ENCODE measurements around the gene RHCG.

RHCG gene

DNA sequence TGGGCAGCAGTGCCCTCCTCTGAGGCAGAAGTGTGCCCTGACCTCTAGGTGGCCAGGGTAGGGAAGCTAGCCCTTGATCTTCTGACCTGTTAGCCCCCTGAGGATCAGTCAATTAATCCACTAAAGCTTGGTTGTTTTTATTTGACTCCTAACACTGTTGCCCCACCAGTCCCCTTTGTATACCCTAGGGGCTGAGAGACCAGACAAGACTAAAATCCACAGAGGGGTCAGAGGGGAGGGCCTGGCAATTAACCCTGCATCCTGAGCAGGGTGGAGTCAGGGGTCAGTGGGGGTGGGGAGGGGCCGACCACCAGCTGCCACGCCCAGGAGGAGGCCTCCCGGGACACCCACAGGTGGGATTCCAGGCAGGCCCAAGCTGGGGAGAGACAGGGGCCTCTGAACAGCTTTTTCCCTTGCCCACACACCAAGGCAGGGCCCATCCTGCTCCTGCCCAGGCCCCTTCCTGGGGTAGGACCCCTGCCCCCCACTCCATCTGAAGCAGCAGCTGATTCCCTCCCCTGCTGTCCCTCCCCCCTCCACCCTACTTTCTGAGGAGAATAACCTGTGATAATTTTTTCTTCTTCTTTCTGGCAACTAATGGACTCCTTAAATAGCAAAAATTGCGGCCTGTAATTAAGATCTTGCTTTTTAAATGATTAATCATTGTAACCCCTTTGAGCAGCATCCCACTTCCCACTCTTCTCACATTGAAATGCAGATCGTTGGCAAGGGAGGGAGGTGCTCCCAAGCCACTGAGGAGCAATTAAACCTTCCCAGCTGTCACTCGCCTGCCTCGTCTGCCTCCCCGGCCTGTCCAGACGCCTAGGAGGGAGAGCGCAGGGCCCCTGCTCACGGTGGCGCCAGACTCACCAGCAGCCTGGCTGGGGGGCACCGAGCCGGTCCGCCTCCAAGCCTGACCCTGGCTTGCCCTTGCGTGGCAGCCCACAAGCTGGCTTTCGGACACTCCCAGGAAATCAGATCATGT is 51.9 kb downstream of the RHCG start:
- DNase-seq (ENCODE audit: low read depth in 2 of 2) = no peak

DNA sequence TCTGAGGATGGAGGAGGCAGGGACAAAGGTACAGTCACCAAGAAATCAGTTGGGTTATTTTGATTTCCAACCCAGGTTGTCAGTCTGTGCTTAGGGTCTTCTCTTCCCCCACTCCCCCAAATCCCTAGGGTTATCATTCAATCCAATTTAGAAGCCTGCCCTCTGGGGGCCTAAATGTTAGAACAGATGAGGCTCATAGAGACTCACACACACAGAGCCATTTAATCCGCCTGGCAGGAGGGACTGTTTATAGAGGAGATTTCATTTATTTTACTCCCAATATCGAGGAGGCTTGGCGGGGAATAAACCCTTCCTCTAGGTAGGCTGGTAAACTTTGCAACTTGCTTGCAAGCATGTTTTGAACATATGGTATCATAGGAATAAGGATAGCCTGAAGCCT is 52.8 kb downstream of the RHCG start:
- no peak for DNase-seq (ENCODE audit: low read depth in 2 of 2)

DNA sequence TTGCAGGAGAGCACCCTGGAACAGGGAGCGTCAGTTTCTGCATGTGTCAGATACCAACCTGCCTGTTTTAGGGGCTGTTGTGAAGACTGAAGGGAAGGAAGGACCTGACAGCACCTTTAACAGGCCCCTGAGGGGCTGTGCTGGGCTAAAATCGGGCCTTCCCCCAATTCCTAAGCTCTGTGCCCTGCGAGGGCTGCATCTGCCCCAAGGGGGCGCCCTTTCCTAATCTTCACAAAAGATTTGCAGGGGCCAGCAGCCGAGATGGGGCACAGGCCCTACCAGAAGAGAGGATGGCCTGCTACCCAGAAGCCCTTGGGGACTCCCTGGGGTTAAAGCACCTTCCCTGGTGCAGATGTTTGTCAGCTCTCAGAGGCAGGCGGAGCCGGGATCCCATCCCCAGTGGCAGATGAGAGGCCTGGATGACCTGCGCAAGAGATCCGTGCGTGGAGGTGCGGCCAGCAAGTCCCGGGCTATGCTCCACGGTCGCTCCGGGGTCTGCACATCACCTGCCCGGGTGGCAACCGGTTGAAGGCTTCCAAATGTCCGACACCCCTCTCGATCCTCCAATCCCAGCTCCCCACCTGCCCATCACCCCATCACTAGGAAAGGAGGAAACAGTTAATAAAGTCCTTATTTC is 53.6 kb downstream of the RHCG start:
- peak; percentile 53 to 64 for DNase-seq (ENCODE audit: low read depth in 2 of 2)

DNA sequence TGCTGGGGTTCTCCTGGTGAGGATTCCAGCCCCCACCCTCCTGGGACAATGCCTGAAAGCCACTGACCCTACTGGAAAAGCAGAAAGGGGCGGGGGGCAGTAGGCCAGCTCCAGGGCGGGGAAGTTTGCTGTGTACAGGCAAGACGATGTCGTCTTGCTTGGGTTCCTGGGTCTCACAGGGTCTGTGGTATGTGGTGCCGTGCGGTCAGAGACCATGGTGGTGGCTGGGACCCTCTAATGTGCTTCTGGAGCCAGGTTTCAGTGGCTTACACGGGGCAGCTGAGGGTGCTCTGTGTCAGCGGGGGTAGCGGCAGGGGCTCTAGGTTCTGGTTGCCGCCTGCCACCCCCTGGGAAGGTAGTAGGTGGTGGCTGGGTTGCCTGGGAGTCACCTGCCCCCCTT is 54.2 kb downstream of the RHCG start:
- DNase-seq (ENCODE audit: low read depth in 2 of 2) = no peak

DNA sequence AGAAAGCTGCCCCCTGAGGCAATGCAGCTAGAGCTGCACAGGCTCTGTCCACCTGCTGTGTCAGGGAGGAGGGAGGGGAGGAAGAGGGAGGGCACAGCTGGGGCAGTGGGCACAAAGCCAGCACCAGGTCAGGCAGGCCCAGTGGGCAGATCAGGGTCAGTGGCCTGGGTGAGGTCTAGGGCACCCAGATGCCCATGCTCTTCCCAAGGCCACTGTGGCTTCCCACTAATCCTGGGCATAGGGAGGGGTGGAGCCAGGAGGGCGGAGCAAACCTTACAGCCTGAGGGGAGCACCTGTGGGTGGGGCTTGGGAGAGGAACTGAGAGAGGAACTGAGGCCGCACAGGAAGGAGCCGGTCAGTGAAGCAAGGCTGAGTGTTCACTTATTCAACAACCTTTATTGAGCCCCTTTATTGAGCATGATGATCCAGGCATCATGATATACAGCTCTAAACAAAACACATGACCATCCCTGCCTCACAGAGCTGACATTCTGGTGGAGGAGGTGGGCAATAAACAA is 55.0 kb downstream of the RHCG start:
- DNase-seq (ENCODE audit: low read depth in 2 of 2) = no peak

DNA sequence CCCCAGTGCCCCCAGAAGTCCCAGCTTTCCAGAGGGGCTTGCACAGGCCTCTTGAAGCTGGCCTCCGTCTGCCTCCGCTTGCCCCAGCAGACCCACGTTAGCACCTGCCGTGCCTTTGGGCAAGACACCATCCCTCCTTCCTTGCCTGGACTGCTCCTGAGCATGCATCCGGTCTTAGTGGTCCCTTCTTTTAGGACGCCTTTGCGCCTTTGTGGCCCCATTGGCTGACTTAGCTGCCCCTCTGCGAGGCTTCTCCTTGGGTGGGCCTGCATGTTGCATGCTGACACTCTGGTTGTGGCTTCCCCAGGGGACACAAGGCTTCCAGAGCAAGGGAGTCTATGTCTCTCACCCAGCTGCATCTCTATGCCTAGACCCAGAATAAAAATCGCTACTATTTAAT is 56.6 kb downstream of the RHCG start:
- no peak for DNase-seq (ENCODE audit: low read depth in 2 of 2)

DNA sequence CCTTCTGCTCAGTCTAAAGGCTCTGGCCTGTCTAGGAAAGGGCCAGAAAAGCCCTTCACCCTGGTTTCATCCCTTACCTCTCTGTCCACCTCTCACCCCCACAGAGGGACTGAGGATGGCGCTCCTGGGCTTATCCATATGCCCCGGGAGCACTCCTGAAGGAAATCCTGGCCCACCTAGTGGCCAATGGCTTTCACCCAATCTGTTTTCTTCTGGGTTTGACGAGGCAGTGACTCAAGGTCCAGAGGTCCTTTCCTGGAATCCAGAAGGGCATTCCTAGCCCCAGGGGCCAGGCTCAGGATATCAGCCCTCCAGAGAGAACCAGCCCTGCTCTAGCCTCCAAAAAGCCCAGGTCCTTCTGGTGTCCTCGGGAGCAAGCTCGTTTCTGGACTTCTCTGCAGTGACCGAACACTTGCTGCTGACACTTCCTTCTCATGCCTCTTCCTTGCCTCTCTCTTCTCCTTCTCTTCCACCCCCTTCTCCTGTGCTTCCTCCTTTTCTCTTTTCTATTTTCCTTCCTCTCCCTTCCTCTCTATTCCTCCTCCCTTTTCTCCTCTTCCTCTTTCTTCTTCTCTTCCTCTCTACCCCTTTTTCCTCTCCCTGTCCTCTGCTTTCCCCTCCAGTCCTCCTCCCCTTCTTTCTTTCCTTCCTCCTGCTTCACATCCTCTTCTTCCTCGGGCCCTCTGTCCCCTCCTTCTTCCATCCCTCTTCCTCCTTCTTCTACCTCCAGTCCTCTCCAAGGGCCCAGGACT is 59.6 kb downstream of the RHCG start:
- no peak for DNase-seq (ENCODE audit: low read depth in 2 of 2)

DNA sequence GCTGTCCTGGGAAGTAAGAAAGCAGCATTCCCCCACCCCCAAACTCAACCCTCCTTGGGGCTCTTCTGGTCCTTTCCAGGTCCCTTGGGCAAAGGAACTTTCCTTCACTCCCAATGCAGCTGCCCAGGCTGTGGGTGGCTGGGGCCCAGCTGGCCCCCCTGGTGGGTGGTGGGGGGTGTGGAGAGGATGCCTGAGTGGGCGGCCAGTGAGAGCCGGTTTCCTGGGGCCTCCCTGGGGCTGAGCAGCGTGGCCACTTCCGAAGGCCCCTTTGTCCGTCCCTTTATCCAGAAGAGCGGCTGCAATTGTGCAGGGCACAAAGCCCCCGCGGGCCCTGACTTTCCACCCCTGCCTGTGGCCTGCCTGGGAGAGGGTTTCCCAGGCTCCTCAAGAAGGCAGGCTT is 61.0 kb downstream of the RHCG start:
- no peak for DNase-seq (ENCODE audit: low read depth in 2 of 2)

DNA sequence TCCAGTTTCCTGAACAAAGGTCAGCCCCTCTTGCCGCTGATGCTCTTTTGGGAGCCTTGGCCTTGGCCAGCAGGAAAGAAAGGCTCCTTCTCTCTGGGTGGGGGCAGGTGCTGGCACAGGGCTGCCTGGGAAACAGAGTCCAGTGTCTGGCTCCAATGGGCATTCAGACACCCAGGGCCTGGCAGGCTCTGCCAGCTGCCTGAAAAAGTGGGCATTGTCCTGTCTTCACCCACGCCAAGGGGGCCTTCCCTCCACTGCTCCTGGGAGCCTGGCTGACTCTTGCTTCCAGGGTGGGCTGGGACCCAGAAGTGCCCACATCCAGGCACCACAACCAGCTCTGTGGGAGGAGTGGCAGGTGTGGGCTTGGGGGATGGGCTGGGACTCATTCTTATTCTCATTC is 62.7 kb downstream of the RHCG start:
- DNase-seq (ENCODE audit: low read depth in 2 of 2) = no peak

DNA sequence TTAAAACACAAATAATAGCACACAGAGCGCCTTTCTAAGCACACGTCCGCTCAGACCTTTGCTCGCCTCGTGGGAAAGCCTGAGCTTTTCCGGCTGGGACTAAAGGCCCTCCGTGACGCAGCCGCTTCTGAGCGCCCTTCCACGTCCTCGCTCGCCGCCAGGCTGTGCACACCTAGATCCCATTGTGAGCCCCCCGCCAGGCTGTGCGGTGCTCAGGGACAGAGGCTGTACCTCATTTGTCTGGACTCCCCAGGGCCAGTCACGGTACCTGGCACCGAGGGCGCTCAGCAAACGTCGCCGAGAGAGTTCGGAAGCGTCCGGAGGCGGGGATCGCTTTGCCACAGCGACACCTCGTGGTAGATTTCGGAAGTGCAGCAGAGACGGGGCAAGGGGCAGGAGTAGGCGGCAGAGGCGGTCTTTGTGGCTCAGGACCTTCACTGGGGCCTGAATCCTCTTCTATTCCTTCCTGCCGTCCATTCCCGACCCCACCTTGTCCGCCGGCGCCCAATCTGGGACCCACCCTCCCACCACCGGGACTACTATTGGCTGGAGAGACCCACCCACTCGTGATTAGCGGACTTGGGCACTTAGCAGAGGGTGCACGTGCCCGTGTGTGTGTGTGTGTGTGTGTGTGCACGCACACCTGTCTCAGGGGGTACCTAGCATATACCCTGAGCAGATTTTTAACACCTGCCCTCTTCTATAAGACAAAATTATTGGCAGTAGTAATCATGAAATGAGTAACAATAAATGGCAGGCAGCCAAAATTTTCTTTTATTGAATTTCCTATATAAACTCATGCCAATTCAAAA is 65.6 kb downstream of the RHCG start:
- DNase-seq (ENCODE audit: low read depth in 2 of 2) = peak; percentile 82 to 92

DNA sequence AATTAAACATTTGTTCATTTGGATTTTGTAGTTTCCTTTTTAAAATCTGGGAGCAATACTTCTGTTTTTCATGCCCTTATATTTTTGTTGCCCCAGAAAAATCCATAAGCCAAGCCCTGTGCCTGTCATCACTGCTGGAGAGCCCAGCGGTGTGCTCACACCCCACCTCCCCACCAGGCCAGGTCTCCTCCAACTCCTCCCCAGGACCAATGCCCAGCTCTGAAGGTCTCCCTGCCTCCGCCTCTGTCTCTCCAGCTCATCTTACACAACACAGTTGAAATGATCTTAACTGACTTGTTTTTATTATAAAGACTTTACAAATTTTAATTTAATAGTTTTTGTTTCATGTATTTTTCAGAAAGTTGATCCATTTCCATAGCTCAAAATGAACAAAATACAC is 66.4 kb downstream of the RHCG start:
- DNase-seq (ENCODE audit: low read depth in 2 of 2) = no peak

DNA sequence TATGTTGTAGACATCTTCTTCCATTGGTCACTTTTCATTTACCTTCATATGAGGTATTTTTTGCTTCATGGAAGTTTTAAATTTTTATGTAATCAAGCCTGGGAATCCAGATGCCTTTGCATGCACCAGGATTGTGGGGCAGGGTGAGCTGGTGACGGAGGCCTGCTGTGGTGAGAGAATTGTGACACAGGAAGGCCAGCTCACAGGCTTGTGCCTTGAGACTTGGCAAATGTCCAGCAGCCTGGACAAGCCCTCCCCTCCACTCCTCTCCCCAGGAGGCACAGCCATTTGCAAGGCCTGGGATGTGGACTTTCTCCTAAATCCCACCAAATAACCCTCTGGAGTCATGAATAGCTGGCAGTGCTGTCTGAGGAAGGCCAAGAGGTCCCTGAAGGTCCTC is 67.4 kb downstream of the RHCG start:
- DNase-seq (ENCODE audit: low read depth in 2 of 2) = no peak

DNA sequence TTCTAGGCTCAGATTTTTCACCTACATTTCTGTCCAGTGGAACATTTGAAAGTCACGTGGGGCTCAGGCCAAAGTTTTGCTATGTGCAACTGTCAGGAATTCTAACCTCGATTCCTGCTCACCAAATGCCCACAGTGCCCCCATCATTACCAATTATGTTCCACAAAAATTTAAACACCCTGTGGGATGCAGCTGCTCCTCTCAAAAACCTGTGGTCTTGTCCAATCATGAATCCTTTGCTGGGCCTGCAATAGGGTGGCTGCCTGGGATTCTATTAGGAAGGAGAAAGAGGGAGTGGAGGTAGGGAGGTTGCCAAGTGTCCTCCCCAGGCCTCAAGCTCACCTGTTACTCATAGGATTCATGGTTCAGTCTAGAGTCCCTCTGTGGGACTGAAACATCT is 68.1 kb downstream of the RHCG start:
- no peak for DNase-seq (ENCODE audit: low read depth in 2 of 2)

DNA sequence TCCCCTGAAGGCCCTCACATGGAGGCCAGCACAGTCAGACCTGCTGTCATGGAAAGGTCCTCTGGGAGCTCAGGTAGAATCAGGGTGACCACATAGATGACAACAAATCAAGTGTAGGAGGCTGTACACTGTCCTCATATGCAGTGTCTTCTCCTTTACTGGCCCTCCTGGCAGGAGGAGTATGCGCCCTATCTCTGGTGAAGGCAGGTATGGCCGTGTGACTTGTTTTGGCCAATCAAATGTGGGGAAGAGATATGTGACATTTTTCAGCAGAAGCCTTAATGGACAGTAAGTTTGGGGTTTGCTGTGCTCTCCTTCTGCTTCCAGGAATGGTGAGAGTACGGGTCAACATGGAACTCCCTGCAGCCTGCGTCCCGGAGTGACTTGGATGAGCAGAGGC is 69.9 kb downstream of the RHCG start:
- DNase-seq (ENCODE audit: low read depth in 2 of 2) = no peak

DNA sequence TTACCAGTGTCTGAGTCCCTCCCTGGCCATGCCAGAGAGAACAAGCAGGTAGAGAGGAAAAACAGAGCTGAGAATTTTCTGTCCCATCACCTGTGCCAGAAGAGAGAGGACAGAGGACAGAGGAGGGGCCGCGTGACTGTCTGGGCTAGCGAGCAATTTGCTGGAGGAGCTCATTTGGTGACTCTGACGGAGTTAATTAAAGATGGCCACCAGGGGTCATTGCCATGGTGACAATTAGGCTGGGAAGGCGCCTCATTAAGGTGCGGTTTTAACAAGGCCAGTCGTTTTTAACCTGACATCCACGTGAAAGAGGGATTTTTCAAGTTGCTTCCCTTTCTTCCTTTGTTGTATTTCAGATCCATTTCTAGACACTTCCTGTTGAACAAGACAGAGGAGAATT is 72.4 kb downstream of the RHCG start:
- DNase-seq (ENCODE audit: low read depth in 2 of 2) = no peak
